Activated T-cell treated with anti-CD3 and anti-CD28 coated beads, Interleukin-2, amount 50 U/mL, for 24 hours (primary cell): ENCODE measurements around the gene IGSF23.

Experiments used
- DNase-seq: peaks from one replicate; pipeline ENCODE4 v3.0.0-alpha.2; 2020
- H3K27ac Mint-ChIP-seq: 2 replicates; pipeline ENCODE4 v1.8.0; 2020; ENCODE audit warnings: mild to moderate bottlenecking, mixed read lengths
- H3K27me3 Mint-ChIP-seq: 2 replicates; pipeline ENCODE4 v1.8.0; 2020; ENCODE audit warnings: mixed read lengths
- H3K36me3 Mint-ChIP-seq: 2 replicates; pipeline ENCODE4 v1.8.0; 2020; ENCODE audit warnings: low read depth, mixed read lengths
- H3K4me1 Mint-ChIP-seq: 2 replicates; pipeline ENCODE4 v1.8.0; 2020; ENCODE audit warnings: low read depth, mixed read lengths
- H3K4me3 Mint-ChIP-seq: 2 replicates; pipeline ENCODE4 v1.8.0; 2020; ENCODE audit warnings: mild to moderate bottlenecking, moderate library complexity, mixed read lengths
- H3K9me3 Mint-ChIP-seq: 2 replicates; pipeline ENCODE4 v1.8.0; 2020; ENCODE audit warnings: mixed read lengths

The IGSF23 gene, protein sequence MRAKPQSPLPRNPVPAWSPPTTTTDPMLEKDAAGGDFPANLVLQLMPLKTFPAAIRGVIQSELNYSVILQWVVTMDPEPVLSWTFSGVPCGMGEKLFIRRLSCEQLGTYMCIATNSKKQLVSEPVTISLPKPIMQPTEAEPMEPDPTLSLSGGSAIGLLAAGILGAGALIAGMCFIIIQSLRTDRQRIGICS

DNA sequence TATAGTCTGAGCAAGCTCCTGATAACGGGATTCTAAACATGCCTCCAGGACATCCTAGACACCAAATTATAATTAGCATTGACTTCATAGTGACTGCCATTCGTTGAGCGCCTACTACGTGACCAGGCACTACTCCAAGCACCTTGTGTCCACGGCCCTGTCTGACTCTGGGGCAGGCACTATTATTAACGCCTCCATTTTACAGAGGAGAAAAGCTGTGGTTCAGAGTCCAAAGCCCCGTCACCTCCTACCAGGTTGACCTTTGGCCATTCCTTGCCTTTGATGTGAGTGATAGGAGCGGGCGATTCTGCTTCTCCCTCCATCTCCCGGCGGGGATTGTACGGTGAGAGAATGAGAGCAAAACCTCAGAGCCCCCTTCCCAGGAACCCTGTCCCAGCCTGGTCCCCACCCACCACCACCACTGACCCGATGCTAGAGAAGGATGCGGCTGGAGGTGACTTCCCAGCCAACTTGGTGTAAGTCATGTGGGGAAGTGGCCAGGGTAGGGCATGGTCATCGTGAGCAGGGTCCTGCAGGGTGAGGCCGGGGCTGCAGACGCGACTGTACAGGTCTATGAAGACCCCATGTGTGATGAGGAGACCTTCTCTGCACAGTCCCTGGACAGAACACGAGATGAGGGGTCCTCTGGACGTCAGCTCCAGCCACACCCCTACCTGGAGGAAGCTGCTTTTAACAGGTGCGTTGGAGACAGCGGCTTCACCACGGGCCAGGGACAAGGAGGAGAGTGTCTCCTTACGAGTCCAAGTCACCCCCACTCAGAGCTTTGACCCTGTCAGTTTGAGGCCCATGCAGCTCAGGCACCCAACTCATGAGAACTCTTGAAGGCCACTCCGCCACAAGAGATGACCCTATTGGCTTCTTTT, at the start of gene IGSF23:
IGSF23 (plus strand) TSS at position 269 of the 884 bp plus-strand sequence; CDS start at position 352, 83 bp downstream.
- no peaks in the 10 kb centered on the region for H3K9me3 Mint-ChIP-seq
- H3K4me1 Mint-ChIP-seq: no peaks in the 10 kb centered on the region
- no peaks in the 10 kb centered on the region for H3K36me3 Mint-ChIP-seq
- H3K27me3 Mint-ChIP-seq: peaks cover 8% of the 10 kb centered on the region
- no peak for DNase-seq
- no peak within 1 kb of the TSS for H3K4me3 Mint-ChIP-seq
- H3K27ac Mint-ChIP-seq: no peak within 1 kb of the TSS

DNA sequence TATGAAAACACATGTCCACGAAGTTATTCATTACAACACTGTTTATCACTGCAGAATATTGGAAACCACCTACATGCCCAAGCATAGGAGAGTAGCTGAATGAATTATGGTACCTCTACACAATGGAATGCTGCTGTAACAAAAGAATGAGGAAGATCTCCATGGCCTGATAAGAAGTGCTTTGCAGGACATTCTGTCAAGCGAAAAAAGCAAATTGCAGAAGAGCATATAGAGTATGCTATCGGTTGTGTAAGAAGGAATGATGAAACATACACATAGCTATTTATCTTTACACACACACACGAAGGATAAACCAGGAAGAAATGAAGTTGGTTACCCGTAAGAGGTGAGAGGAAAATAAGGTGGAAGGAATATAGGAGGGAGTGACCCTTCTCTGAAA, 46.4 kb upstream of the IGSF23 start:
- H3K9me3 Mint-ChIP-seq: no peaks in the 10 kb centered on the region
- H3K36me3 Mint-ChIP-seq: no peaks in the 10 kb centered on the region
- H3K4me3 Mint-ChIP-seq: no peak overlapping the region
- DNase-seq: no peak
- no peaks in the 10 kb centered on the region for H3K4me1 Mint-ChIP-seq
- H3K27ac Mint-ChIP-seq: no peak overlapping the region
- peaks cover 10% of the 10 kb centered on the region for H3K27me3 Mint-ChIP-seq

DNA sequence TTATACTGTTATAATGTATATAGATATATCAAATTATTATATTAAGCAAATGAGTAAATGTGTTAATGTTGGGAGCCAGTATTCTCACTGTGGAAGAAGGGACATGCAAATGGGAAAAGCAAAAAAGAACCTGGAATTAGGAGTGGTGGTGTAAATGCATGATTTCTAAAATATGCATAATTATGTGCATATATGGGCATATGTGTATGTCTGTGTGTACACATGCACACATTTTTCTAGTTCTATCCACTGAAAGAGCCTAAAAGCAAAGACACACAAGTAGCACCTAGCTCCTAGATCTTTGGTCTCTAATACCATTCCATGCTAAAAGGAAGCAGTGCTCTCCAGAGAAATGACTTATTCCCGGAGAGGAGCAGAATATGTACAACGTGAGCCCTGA, 45.6 kb upstream of the IGSF23 start:
- H3K27ac Mint-ChIP-seq: no peak overlapping the region
- no peaks in the 10 kb centered on the region for H3K36me3 Mint-ChIP-seq
- no peak for DNase-seq
- peaks cover 6% of the 10 kb centered on the region for H3K27me3 Mint-ChIP-seq
- H3K9me3 Mint-ChIP-seq: no peaks in the 10 kb centered on the region
- no peaks in the 10 kb centered on the region for H3K4me1 Mint-ChIP-seq
- no peak overlapping the region for H3K4me3 Mint-ChIP-seq

DNA sequence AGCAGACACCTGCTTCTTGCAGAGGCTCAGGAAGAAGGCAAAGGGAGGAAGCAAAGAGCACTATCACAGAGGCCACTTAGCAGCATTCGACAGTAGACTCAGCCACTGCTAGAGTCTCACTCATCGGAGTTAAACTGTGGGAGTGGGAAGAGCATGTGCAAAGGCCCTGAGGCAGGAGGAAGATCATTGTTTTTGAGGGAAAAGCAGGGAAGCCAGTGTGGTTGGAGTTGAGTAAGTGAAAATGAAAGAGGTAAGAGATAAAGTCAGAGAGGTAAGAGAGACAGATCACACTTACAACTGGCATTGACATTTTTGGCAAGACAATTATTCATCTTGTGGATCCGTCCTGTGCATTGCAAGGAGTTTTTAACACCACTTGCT, 42.8 kb upstream of the IGSF23 start:
- Mint-ChIP-seq H3K27me3 (peaks cover 11% of the 10 kb centered on the region), H3K36me3 (no peaks in the 10 kb centered on the region), H3K27ac (no peak overlapping the region), H3K4me1 (no peaks in the 10 kb centered on the region), H3K4me3 (no peak overlapping the region), H3K9me3 (no peaks in the 10 kb centered on the region)
- DNase-seq: no peak

DNA sequence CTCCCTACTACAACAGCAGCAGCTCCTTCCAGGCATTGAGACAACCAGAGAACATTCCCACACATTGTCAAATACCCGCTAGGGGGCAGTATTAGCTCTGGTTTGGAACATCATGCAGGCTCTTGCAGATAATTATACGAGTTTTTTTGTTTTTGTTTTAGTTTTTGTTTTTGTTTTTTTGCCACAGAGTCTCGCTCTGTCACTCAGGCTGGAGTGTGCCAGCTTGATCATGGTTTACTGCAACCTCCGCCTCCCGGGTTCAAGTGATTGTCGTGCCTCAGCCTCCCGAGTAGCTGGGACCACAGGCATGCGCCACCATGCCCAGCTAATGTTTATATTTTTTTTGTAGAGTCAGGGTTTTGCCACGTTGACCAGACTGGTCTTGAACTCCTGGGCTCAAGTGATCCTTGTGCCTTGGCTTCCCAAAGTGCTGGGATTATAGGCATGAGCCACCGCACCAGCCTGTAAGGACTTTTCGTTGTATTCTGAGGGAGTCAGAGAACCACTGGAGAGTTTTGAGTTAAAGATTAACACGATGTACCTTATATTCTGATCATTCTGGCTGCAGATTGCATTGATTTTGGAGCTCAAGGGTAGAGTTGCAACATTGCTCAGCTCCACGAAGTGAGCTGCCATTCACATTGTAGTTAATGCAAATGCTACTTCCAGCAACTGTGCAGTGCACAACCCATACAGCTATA, 42.2 kb upstream of the IGSF23 start:
- Mint-ChIP-seq H3K4me3 (no peak overlapping the region), H3K4me1 (no peaks in the 10 kb centered on the region), H3K27ac (no peak overlapping the region), H3K36me3 (no peaks in the 10 kb centered on the region), H3K27me3 (peaks cover 10% of the 10 kb centered on the region), H3K9me3 (no peaks in the 10 kb centered on the region)
- no peak for DNase-seq

DNA sequence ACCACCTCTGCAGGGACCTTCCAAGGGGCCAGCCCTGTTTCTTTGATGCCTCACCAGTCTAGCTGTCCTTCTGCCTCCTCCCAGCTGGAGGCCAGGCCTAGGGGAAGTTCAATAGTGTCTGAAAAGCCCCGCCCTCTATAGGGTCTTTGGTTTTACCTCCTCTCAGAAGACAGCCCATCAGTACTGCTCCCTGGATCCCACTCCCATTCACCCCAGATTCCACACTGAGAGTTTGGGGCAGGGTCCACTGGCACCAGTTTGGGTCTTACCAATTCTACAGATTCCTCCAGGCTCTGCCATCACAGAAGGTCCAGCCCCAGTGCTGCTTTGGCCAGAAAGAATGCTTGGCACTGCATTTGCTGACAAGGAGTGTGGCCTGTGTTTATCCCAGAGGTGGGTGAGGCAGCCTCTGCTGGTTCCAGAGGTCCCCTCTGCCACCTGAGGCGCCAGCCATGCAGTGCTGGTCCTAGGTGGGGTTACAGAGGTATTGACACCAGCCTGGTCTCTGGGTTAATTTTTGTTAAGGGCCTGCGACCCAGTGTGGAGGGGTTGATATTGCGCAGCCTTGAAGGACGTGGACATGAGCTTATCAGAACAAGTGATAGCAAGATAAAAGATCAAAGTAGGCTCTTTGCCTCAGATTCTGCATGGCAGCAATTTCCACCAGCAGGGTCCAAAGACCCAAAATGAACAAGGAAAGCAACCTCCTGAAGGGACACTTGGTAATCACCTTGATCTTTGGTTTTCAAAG, 41.4 kb upstream of the IGSF23 start:
- no peak for DNase-seq
- no peak overlapping the region for H3K27ac Mint-ChIP-seq
- H3K36me3 Mint-ChIP-seq: no peaks in the 10 kb centered on the region
- no peak overlapping the region for H3K4me3 Mint-ChIP-seq
- peaks cover 10% of the 10 kb centered on the region for H3K27me3 Mint-ChIP-seq
- no peaks in the 10 kb centered on the region for H3K9me3 Mint-ChIP-seq
- H3K4me1 Mint-ChIP-seq: no peaks in the 10 kb centered on the region

DNA sequence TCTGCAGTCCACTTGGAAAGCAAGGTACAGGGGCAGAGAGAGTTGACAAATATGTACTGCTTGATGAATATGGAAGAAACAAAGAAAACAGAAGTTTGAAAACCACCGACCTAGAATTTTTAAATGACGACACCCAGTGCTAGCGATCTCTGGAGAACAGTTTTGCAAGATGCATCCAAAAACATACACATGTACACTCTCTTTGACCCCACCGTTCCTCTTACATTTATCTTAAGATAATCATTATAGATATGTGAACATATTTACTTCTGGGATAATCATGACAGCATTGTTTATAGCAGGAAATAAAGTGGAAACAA, 40.8 kb upstream of the IGSF23 start:
- Mint-ChIP-seq H3K9me3 (no peaks in the 10 kb centered on the region), H3K36me3 (no peaks in the 10 kb centered on the region), H3K4me3 (no peak overlapping the region), H3K27me3 (peaks cover 10% of the 10 kb centered on the region), H3K4me1 (no peaks in the 10 kb centered on the region), H3K27ac (no peak overlapping the region)
- no peak for DNase-seq

DNA sequence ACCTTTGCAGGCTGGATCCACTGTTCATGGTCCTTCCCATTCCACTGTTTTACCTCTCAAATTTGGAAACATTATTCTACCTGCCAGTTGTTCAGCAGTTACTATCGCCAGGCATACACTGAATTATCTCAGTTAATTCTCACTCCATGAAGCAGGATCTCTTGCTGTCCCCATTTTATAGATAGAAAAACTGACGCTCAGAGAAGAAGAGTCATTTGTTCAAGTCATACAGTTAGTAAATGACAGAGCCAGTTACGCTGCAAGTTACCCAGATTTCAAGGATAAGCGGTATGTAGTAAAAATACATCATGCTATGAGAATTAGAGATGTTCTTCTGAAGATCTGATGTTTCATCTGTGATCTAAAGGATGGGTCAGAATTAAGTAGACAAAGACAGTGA, 40.2 kb upstream of the IGSF23 start:
- H3K4me1 Mint-ChIP-seq: no peaks in the 10 kb centered on the region
- H3K27me3 Mint-ChIP-seq: peaks cover 7% of the 10 kb centered on the region
- no peaks in the 10 kb centered on the region for H3K9me3 Mint-ChIP-seq
- no peak overlapping the region for H3K4me3 Mint-ChIP-seq
- no peak for DNase-seq
- H3K36me3 Mint-ChIP-seq: no peaks in the 10 kb centered on the region
- H3K27ac Mint-ChIP-seq: no peak overlapping the region

DNA sequence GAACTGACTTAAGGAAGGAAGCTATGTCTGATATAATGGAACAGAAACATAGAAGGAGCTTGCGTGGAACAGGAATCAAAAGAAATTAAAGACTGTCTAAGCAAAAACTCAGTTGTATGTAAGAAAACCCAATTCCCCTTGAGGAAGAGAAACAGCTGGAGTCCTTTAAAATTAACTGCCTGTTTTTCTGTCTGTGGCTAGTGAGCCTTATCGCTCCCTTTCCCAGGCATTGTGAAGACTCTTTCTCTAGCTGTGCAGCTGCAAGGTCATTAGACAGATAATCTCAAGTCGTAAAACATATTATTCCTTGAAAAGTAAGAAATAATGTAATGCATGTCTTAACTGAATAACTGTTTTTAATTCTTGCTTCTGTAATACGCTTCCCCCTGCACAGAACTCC, 39.7 kb upstream of the IGSF23 start:
- Mint-ChIP-seq H3K27me3 (peaks cover 7% of the 10 kb centered on the region), H3K4me1 (no peaks in the 10 kb centered on the region), H3K27ac (no peak overlapping the region), H3K9me3 (no peaks in the 10 kb centered on the region), H3K4me3 (no peak overlapping the region), H3K36me3 (no peaks in the 10 kb centered on the region)
- no peak for DNase-seq

DNA sequence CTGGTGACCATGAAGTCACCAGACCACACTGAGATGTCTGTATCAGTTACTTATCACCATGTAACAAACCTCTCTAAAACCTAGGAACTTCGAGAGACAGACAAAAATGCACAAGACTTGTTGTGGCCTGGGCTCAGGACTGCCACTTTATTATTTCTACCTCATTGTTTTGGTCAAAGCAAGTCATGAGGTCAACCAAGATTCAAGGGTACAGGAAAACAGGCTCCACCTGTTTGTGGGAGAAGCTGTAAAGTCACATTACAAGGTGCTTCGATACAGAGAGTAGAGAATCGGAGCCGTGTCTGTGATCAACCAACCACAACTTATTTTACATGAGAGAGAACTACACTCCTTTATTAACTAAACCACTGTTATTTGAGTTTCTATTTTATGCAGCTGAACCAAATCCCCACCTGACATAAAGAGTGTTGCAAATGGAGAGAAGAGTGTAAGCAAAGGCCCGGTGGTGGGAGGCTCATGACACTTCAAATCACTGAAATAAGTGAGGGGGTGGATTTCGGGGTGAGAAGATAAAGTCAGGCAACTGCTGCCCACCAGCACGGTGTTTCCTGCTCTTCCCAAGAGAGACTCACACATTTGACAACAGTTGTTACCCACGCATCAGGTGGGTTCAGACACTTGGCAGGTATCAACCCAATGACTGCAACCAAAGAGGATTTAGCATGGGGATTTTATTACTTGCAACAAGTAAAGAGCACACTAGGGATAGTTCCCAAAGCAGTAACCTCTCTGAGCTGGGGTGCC, 39.0 kb upstream of the IGSF23 start:
- H3K4me3 Mint-ChIP-seq: no peak overlapping the region
- no peaks in the 10 kb centered on the region for H3K36me3 Mint-ChIP-seq
- DNase-seq: no peak
- no peak overlapping the region for H3K27ac Mint-ChIP-seq
- H3K9me3 Mint-ChIP-seq: no peaks in the 10 kb centered on the region
- no peaks in the 10 kb centered on the region for H3K4me1 Mint-ChIP-seq
- peaks cover 7% of the 10 kb centered on the region for H3K27me3 Mint-ChIP-seq

DNA sequence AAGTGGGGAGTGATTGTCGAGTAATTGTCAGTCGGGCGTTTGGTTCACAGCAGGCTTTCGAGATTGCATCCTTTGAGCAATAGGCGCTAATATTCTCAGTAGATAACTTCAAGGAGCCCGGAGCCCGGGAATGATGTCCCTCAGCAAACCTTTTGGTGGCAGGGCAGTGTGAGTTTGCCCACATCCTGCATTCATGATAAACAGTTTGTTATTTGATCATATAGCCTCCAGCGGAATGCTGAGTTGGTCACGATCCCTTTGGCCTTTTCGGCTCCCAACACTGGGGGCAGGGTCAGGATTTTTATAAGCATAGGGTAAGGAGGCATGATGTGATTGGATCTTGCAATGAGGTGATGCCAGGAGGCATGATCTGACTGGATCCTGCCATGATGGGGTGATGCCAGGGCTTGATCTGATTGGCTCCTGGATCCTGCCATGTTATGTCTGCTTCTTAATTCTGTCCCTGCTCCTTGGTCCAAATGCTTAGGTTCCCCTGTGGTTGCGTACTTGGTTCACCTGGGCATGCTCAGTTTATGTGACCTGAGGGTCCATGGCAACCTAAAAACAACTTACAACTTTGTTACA, 38.2 kb upstream of the IGSF23 start:
- no peaks in the 10 kb centered on the region for H3K4me1 Mint-ChIP-seq
- H3K27me3 Mint-ChIP-seq: peaks cover 7% of the 10 kb centered on the region
- no peaks in the 10 kb centered on the region for H3K36me3 Mint-ChIP-seq
- no peak overlapping the region for H3K27ac Mint-ChIP-seq
- no peak for DNase-seq
- H3K9me3 Mint-ChIP-seq: peaks cover 5% of the 10 kb centered on the region
- no peak overlapping the region for H3K4me3 Mint-ChIP-seq

DNA sequence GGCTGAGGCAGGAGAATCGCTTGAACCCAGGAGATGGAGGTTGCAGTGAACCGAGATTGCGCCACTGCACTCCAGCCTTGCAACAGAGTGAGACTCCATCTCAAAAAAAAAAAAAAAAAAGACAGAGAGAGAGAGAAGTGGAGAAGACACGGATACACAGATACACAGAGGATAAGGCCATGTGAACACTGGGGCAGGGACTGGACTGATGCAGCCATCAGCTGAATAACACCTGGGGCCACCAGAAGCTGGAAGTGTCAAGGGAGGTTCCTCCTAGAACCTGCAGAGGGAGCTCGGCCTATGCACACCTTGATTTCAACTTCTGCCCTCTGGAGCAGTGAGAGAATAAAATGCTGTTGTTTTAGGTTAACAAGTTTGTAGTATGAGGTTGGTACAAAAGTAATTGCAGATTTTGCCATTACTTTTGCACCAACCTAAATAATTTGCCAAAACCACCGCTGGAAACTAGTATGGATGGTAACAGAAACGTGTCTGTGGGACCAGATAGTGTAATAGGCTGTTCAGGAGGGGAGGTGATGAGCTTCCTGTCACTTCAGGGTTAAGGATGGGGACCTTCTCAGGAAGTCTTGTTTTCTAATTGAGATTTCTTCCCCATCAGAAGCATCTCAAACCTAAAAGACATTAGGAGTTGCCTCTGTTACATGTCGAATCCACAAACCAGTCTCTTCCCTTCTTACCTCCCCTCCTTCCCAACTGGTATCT, 36.4 kb upstream of the IGSF23 start:
- peaks cover 5% of the 10 kb centered on the region for H3K9me3 Mint-ChIP-seq
- peaks cover 7% of the 10 kb centered on the region for H3K27me3 Mint-ChIP-seq
- H3K36me3 Mint-ChIP-seq: no peaks in the 10 kb centered on the region
- no peaks in the 10 kb centered on the region for H3K4me1 Mint-ChIP-seq
- H3K27ac Mint-ChIP-seq: no peak overlapping the region
- H3K4me3 Mint-ChIP-seq: no peak overlapping the region
- DNase-seq: no peak

DNA sequence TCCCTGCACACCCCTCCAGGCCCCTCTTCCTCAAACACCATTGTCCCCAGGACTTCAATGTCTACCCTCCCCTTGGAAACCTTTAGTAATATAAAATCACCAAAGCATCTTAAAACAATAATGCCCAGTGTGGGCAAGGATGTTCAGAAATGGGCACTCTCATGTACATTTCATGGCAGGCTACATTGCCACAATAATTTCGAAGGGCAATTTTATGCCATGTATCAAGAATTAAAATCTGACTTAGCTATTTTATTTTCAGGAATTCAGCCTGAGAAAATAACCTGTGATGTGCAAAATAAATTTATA, 35.8 kb upstream of the IGSF23 start:
- Mint-ChIP-seq H3K4me1 (no peaks in the 10 kb centered on the region), H3K27me3 (peaks cover 7% of the 10 kb centered on the region), H3K9me3 (peaks cover 5% of the 10 kb centered on the region), H3K4me3 (no peak overlapping the region), H3K27ac (no peak overlapping the region), H3K36me3 (no peaks in the 10 kb centered on the region)
- DNase-seq: no peak
